Left forelimb (tissue), 1 donor: Measurements from ENCODE around the gene ZNF774.
A peak's percentile ranks its signal among the peaks of the same experiment; 100 is the strongest.
"Not testable (repeated sequence)": the region's sequence is repeated elsewhere in the genome, so short reads cannot be mapped to it uniquely, and the experiment has no call there.

Experiments used
- DNase-seq: peaks from one replicate; pipeline ENCODE4 v3.0.0-alpha.2; 2018; ENCODE audit warnings: low spot score

ZNF774 gene

GRCh38 chr15:90352107-90352893 lies at the start of gene ZNF774:
Gene ZNF774, plus strand, starts transcription at chr15:90352284. Its CDS starts 2,377 bp downstream, at chr15:90354661.
- peak; percentile 91 for DNase-seq

- not testable (repeated sequence) for DNase-seq
Observed at GRCh38 chr15:90305355-90305754, 46.7 kb upstream of the ZNF774 start.

- no peak for DNase-seq
Observed at GRCh38 chr15:90305932-90306331, 46.2 kb upstream of the ZNF774 start.

- no peak for DNase-seq
Observed at GRCh38 chr15:90306560-90306959, 45.5 kb upstream of the ZNF774 start.

GRCh38 chr15:90307661-90308060 lies 44.4 kb upstream of the ZNF774 start:
- DNase-seq, result no peak

GRCh38 chr15:90309020-90309419 lies 43.1 kb upstream of the ZNF774 start:
- DNase-seq, result no peak

- no peak for DNase-seq
Observed at GRCh38 chr15:90315278-90315982, 36.7 kb upstream of the ZNF774 start.

GRCh38 chr15:90316139-90316538 lies 35.9 kb upstream of the ZNF774 start:
- DNase-seq, result no peak

- no peak for DNase-seq
Observed at GRCh38 chr15:90318591-90318990, 33.5 kb upstream of the ZNF774 start.

GRCh38 chr15:90320062-90320884 lies 31.8 kb upstream of the ZNF774 start:
- peak; percentile 84 for DNase-seq

- no peak for DNase-seq
Observed at GRCh38 chr15:90320885-90321278, 31.2 kb upstream of the ZNF774 start.

GRCh38 chr15:90322538-90322937 lies 29.5 kb upstream of the ZNF774 start:
- DNase-seq, result no peak

- no peak for DNase-seq
Observed at GRCh38 chr15:90325726-90326125, 26.4 kb upstream of the ZNF774 start.

GRCh38 chr15:90326441-90326840 lies 25.6 kb upstream of the ZNF774 start:
- DNase-seq, result no peak

GRCh38 chr15:90327311-90327710 lies 24.8 kb upstream of the ZNF774 start:
- DNase-seq, result no peak

- DNase-seq, result no peak
Observed at GRCh38 chr15:90334304-90334731, 17.8 kb upstream of the ZNF774 start.

- no peak for DNase-seq
Observed at GRCh38 chr15:90336705-90337141, 15.4 kb upstream of the ZNF774 start.

- no peak for DNase-seq
Observed at GRCh38 chr15:90337256-90337655, 14.8 kb upstream of the ZNF774 start.

- no peak for DNase-seq
Observed at GRCh38 chr15:90338532-90338931, 13.6 kb upstream of the ZNF774 start.

- DNase-seq, result no peak
Observed at GRCh38 chr15:90340345-90340744, 11.7 kb upstream of the ZNF774 start.

GRCh38 chr15:90343302-90343790 lies 8.7 kb upstream of the ZNF774 start:
- DNase-seq, result no peak

GRCh38 chr15:90344662-90345061 lies 7.4 kb upstream of the ZNF774 start:
- no peak for DNase-seq
